HG03378 (cell line): Measurements from ENCODE around the gene POLR3B.

Experiments
- ATAC-seq: cut with Tn5 transposase; IDR thresholded peaks from one replicate; pipeline ENCODE4 v1.9.1; 2021; ENCODE audit warnings: mild to moderate bottlenecking, moderate library complexity; ENCODE audit not compliant: unreplicated experiment

The POLR3B gene

GRCh38 chr12:106409878-106410277, 52.3 kb downstream of the POLR3B start:
- no peak for ATAC-seq

GRCh38 chr12:106412563-106412962, 55.0 kb downstream of the POLR3B start:
- ATAC-seq, result no peak

- ATAC-seq, result no peak
Observed at GRCh38 chr12:106415134-106415533, 57.6 kb downstream of the POLR3B start.

DNA sequence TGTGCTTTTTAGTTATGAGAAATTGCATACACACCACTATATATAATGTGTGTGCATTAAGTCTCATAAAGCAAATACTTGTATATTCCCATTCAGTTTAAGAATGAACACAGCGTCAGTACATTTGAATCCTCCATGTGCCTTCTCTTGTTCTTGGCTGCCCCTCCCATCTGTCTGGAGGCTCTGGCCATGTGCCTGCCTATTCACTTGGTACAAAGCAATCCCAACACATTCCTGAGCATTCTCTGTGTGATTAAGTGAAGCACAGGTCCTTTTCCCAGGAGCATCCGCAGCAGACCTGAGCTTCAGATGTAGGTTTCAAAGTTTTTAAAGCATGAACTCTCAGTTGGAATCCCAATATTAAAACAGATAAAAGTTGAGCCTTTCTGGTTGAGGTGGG, 58.7 kb downstream of the POLR3B start:
- no peak for ATAC-seq

DNA sequence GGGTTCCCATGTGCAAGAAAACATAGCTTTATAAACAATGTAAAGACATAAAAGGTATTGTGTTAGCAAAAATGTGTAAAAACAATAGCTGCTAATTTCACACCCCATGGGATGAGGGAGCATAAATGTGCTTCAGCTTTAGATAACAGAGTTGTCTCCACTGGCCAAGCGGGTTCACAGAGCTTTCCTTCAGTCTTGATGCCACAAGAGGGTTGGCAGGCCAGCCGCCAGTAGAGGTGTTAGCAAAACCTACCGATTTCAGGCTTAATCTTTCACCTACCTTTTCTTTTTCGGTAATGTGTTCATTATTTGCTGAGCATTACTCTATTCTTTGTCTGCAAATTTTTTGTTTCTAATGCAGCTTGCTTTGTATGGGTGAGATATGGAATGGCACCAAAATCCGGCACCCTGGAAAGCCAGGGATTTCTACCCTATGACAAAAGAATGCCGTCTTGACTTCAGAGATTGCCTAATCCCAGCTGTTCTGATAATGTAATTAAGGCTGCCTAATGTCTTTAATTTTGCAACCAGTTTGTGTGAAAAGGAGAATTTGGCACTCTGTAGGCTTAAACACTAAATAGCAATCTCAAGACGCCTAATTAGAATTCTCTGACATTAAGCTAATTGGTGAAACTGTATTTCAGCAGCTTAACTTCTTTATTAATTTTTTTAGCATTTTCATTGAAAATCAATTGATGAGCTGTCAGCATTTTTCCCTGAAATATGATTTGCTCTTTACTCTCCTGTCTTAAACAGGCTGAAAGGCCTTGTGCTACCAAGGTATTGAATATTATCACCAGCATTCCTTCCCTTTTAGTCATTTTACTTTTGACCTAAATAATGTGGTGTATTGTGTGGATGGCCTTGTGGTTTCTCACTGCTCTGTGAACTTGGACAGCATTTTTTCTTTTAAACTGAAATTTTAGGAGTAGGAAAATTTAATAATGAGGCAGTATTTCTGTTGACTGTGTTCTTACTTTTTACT, 60.7 kb downstream of the POLR3B start:
- ATAC-seq, result no peak

- no peak for ATAC-seq
Observed at GRCh38 chr12:106418970-106419369, 61.4 kb downstream of the POLR3B start.

GRCh38 chr12:106423291-106423690, 65.7 kb downstream of the POLR3B start:
- no peak for ATAC-seq

DNA sequence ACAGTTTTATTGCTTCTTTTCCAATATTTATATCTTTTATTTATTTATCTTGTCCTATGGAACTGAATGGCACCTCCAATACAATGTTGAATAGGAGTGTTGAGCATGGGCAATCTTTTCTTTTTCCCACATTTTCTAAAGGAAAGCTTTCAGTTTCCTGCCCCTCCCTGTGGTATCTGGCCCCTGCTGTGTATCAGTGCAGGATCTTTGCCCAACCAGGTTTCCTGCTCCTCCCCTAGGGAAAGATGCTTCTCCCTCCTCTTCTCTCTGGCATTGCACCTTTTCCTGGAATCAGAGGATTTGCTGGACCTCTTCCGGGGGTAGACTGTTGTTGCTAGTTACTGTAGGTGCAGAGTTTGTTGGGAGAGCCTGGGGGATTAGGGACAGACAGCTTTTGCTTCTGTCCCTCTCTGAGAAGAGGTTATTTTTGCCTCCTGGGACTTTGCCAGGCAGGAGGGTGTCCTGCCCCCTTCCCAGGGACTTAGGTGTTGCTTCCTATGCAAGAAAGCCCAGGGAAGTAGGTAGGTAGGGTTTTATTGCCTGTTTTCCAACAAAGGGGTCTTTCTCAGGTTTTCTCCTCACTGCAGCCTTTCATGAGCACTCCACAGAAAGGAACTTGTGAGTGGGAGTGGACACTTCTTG, 67.6 kb downstream of the POLR3B start:
- ATAC-seq, result no peak

DNA sequence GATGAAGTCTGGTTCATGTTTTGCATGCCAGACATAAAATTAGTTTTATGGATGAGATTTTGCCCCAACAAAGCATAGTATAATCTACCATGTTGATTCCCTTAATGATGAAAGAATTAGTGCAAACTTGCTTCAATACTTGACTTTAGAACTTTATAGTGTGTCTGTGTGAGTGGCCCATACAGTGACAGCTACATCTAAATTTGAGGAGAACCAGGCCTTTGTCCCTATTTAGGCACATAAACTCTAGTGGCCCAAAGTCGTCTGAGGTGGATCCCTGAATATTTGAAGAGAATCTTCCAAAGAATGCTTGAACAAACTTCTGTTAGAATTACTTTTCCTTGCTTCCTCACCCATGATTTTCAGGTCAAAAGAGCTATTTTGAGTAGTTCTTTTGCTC, 70.4 kb downstream of the POLR3B start:
- ATAC-seq, result no peak

DNA sequence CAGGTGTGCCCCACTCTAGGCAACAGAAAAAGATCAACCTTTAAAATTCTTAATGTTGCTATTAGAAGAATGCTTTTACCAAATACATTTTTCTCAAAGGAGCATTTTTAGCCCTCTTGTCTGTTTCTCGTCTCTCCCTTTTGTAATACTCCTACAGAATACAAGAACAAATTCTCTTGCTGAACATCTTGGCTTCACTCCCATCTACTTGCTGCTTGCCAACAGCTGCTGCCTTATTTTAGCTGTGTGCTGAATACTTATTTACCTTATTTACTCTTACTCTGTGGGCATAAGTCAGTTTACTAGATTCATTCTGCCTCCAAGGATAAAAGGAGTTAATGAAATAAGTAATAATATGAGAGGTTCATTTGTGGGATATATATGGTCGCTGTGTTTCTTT, 70.8 kb downstream of the POLR3B start:
- ATAC-seq, result no peak

GRCh38 chr12:106429043-106429552, 71.5 kb downstream of the POLR3B start:
- no peak for ATAC-seq

DNA sequence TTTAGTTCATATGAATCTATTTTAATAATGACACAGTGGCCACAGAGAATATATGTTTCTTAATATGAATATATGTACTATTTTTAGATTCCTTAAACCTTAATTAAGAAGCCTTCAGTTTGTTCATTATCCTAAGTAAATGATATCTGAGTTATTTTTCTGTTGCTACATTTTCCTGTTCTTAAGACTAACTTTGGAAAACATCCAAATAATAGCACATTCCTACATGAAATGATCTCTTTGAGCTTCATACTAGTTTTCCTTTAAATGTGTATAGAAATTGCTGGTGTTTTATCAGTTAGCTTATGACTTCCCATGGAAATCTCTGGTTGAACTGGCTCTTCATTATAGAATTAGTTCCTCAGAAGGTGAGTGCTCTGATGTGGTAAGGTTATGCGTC, 72.1 kb downstream of the POLR3B start:
- ATAC-seq, result no peak

DNA sequence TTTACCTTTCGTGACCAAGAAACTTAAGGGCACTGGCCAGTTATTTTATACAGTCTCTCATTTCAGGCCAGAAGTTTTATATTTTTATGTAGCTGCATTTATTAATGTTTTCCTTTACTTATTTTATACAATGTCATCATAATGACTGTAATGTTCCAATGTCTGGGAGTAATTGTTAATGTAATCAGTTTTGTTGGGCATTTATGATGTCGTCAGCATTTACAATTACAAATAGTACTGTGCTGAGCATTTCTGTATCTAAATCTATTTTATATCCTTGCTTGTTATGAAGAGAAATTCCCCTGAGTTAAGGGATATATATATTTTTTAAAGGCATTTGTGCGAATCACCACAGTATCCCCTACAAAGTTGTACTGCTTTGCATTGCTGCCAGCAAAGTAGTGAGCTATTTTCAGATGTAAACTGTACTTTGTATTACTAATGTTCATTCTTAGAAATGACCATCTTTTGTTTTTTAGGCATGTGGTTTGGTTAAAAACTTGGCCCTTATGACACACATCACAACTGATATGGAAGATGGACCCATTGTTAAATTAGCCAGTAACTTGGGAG, 74.4 kb downstream of the POLR3B start:
- no peak for ATAC-seq

- ATAC-seq, result no peak
Observed at GRCh38 chr12:106433055-106433454, 75.5 kb downstream of the POLR3B start.

GRCh38 chr12:106434526-106434925, 77.0 kb downstream of the POLR3B start:
- no peak for ATAC-seq

- no peak for ATAC-seq
Observed at GRCh38 chr12:106436164-106436563, 78.6 kb downstream of the POLR3B start.

- ATAC-seq, result no peak
Observed at GRCh38 chr12:106442575-106442974, 85.0 kb downstream of the POLR3B start.

- no peak for ATAC-seq
Observed at GRCh38 chr12:106445053-106445452, 87.5 kb downstream of the POLR3B start.

DNA sequence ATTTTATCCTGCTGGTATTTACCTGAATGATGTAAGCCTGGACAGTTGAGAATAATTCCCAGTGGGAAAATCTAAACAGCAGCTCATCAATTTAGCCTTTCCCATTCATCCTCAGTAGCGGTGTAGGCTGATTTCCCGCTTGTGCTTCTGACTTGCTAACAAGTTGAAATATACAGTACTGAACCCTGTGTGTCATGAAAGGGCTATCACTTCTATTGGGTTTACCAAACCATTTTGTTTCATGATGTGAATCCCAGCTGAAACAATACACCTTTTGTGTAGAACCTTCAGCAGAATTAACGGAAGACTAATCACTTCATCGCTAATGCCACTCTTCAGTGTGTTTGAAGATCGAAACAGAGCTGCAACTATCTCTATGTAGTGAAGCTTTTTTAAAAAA, 88.4 kb downstream of the POLR3B start:
- ATAC-seq, result no peak

DNA sequence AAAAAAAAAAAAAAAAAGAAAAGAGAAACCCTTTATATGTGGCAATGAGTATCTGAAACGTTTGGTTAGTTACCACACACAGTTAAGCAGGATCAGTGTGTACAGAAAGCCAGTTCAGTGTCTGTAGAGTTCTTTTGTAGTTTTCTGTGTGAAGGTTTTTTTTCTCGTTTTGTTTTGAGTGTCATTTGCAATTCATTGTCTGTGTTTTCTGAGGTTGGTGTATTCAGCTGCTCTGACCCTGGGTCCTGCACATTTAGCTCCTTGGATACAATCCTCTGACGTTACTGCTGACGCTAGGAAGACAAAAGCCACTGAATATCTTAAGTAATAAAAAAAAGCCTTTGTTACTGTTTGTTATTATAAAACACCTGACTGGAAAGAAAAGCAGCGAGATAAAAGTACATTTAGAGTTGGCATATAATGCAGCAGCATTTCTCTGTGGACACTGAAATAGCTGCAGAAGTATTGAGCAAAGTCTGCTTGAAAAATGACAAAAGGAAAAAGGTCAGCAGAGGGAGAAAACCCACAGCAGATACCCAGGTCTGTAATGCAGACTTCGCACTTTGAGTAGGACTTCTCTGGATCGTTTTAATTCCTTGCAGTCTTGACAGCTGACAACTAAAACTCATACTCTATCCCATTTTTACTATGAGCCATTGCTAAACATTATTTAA, 89.0 kb downstream of the POLR3B start:
- no peak for ATAC-seq

DNA sequence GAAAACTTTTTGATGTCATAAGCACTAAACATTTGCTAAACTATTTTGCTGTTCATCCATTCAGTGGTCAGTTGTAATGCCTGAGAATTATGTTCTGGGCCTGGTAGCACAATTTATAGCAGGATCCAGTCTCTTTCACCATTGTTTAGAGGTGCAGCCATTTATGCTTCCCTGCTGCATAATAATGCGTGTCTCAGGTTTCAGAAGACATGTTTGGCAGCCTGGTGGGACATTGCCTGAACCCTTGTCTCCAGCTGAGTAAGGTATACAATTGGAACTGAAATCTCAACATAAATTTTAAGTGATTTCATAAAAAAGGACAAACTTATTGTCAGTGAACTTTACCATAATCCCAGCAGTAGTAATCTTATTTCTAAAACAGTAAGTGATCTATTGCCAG, 94.8 kb downstream of the POLR3B start:
- ATAC-seq, result no peak
